Right lobe of liver (tissue), 6 donors: Measurements from ENCODE around the gene CDH23. TPM values are rescaled to one million over a fixed set of nuclear protein-coding genes. Genes with fewer than 3 reads are reported as not detected.

Experiments used
- ATAC-seq, 4 donors: fragments of 200-7000 bp; cut with Tn5 transposase; one replicate each; pipeline ENCODE4 v1.9.1; 2020; ENCODE audit warnings: mild to moderate bottlenecking in 4 of 4, moderate library complexity in 4 of 4
- DNase-seq, 3 donors: peaks; one replicate each; pipeline ENCODE4 v3.0.0-alpha.2; 2020
- H3K27ac ChIP-seq, 3 donors: fragments of 200-600 bp; one replicate each; pipeline ENCODE4 v1.8.0; 2022
- H3K27me3 ChIP-seq, 2 donors: fragments of 200-600 bp; one replicate each; pipeline ENCODE4 v1.8.0; 2022
- H3K36me3 ChIP-seq, 4 donors: fragments of 200-600 bp; sonication (generic) in 1 of 4; one replicate each; pipeline versions ENCODE4 v1.5.1 to v1.8.0; 2017 to 2022; ENCODE audit warnings: control low read depth in 1 of 4
- H3K4me1 ChIP-seq, 4 donors: fragments of 200-600 bp; sonication (generic) in 1 of 4; one replicate each; pipeline versions ENCODE4 v1.5.1 to v1.8.0; 2017 to 2022; ENCODE audit warnings: control low read depth in 1 of 4
- H3K4me3 ChIP-seq, 3 donors: fragments of 200-600 bp; one replicate each; pipeline ENCODE4 v1.8.0; 2022
- H3K9me3 ChIP-seq, 4 donors: fragments of 200-600 bp; sonication (generic) in 1 of 4; one replicate each; pipeline versions ENCODE4 v1.5.1 to v1.8.0; 2017 to 2022; ENCODE audit warnings: control low read depth in 1 of 4
- CTCF ChIP-seq, 4 donors: fragments of 200-600 bp in 3 of 4; fragments of 450-650 bp in 1 of 4; IDR thresholded peaks; one replicate each; pipeline versions ENCODE4 v1.5.1 to v1.8.0; 2016 to 2022; ENCODE audit warnings: antibody characterized with exemption in 4 of 4, mild to moderate bottlenecking in 2 of 4
- POLR2A ChIP-seq: fragments of 450-650 bp; IDR thresholded peaks from one replicate; pipeline ENCODE4 v1.6.1; 2017; ENCODE audit warnings: antibody characterized with exemption, mild to moderate bottlenecking
- WGBS: methylation state at CpG from one replicate; pipeline ENCODE4 v1.1.6; 2018; ENCODE audit warnings: low coverage, low lambda C conversion rate; ENCODE audit not compliant: insufficient coverage; ENCODE audit errors: missing lambda C conversion rate; 5-methylcytosine and 5-hydroxymethylcytosine counted together
- intact Hi-C, 2 donors: fragments of 100-400 bp; cut with DNase I; formaldehyde crosslinking; loops; one replicate each; pipeline versions ENCODE4 v1.11.2 to v1.14.1; 2022
- total RNA-seq, 6 experiments: library from RNA; depleted of rRNA in 2 of 6; stranded (reverse); fragments of >200 nt in 2 of 6; fragmentation: NEBNext Ultra II Directional in 3 of 6; extraction: Animal tissue kit (Norgen Biotek cat#: 25700) in 3 of 6; gene quantifications; one replicate each; pipeline versions ENCODE4 v1.1.0 to v1.2.4, GENCODE V29; 2016 to 2023
- donor health status: DM: no; HTN: yes; CAD: no.
- donor health status: DM: no; HTN: no; CAD: no.
- donor health status: DM: no; HTN: no; CAD: no.
- donor health status: DM: no; HTN: yes; CAD: no.
- donor health status: DM: no; HTN: yes; CAD: no.

CDH23 gene
- total RNA-seq, 6 experiments from 2014 or later, result 3.3 to 19.7 (median 6.3) TPM

- Histone ChIP-seq H3K36me3 (no peaks in the 10 kb centered on the region), H3K4me3 (no peak overlapping the region), H3K27ac (no peak overlapping the region), H3K9me3 (no peaks in the 10 kb centered on the region), H3K27me3 (no peaks in the 10 kb centered on the region), H3K4me1 (peaks cover 0 to 18% (median 4%) of the 10 kb centered on the region in 4 donors)
- intact Hi-C loops, result no loop called here
- 90% methylated on average over 8 of the region's 9 CpGs for WGBS
- ATAC-seq (no peak), DNase-seq (no peak)
- no peak for TF ChIP-seq POLR2A
- TF ChIP-seq CTCF (IDR thresholded peaks at IDR 0.05), result no peak
Measured at GRCh38 chr10:71576842-71577241, 180.1 kb downstream of the CDH23 start.

GRCh38 chr10:71577345-71577744 is 180.6 kb downstream of the CDH23 start:
- ATAC-seq (no peak), DNase-seq (no peak)
- Histone ChIP-seq H3K4me3 (no peak overlapping the region), H3K27me3 (no peaks in the 10 kb centered on the region), H3K27ac (no peak overlapping the region), H3K36me3 (no peaks in the 10 kb centered on the region), H3K9me3 (no peaks in the 10 kb centered on the region), H3K4me1 (peaks cover 0 to 18% (median 4%) of the 10 kb centered on the region in 4 donors)
- TF ChIP-seq CTCF (IDR thresholded peaks at IDR 0.05) (no peak), POLR2A (no peak)
- WGBS, result 86% methylated on average over 8 of the region's 8 CpGs
- intact Hi-C loops, result no loop called here

GRCh38 chr10:71578069-71578468 is 181.3 kb downstream of the CDH23 start:
- H3K27me3 ChIP-seq, result no peaks in the 10 kb centered on the region
- H3K4me3 ChIP-seq, result no peak overlapping the region
- peaks cover 0 to 18% (median 4%) of the 10 kb centered on the region in 4 donors for H3K4me1 ChIP-seq
- H3K27ac ChIP-seq, result no peak overlapping the region
- no peak for TF ChIP-seq CTCF (IDR thresholded peaks at IDR 0.05)
- no peak for TF ChIP-seq POLR2A
- DNase-seq (no peak), ATAC-seq (no peak)
- no peaks in the 10 kb centered on the region for H3K36me3 ChIP-seq
- H3K9me3 ChIP-seq, result no peaks in the 10 kb centered on the region
- intact Hi-C loops, result no loop called here
- WGBS, result 68% methylated on average over 5 of the region's 10 CpGs

GRCh38 chr10:71579668-71580067 is 182.9 kb downstream of the CDH23 start:
- 60% methylated on average over 1 of the region's 5 CpGs for WGBS
- no peak for DNase-seq
- ATAC-seq, result no peak
- Histone ChIP-seq H3K9me3 (no peaks in the 10 kb centered on the region), H3K27ac (no peak overlapping the region), H3K27me3 (no peaks in the 10 kb centered on the region), H3K4me3 (no peak overlapping the region), H3K36me3 (no peaks in the 10 kb centered on the region), H3K4me1 (peaks cover 0 to 20% (median 4%) of the 10 kb centered on the region in 4 donors)
- TF ChIP-seq POLR2A (no peak), CTCF (IDR thresholded peaks at IDR 0.05) (no peak)
- intact Hi-C loops, result no loop called here

GRCh38 chr10:71580415-71580814 is 183.7 kb downstream of the CDH23 start:
- H3K4me1 ChIP-seq, result peaks cover 0 to 20% (median 3%) of the 10 kb centered on the region in 4 donors
- no peaks in the 10 kb centered on the region for H3K27me3 ChIP-seq
- intact Hi-C loops, result no loop called here
- no peaks in the 10 kb centered on the region for H3K9me3 ChIP-seq
- DNase-seq (no peak), ATAC-seq (peak; percentile 15 to 79 (median 50))
- no peaks in the 10 kb centered on the region for H3K36me3 ChIP-seq
- TF ChIP-seq POLR2A, result no peak
- no peak for TF ChIP-seq CTCF (IDR thresholded peaks at IDR 0.05)
- no peak overlapping the region for H3K4me3 ChIP-seq
- 0% methylated on average over 2 of the region's 2 CpGs for WGBS
- H3K27ac ChIP-seq, result no peak overlapping the region
